ENCODE data around the gene FBXO2. TPM values are rescaled to one million over a fixed set of nuclear protein-coding genes. Genes with fewer than 3 reads are reported as not detected.
A peak's percentile ranks its signal among the peaks of the same experiment; 100 is the strongest.

The FBXO2 gene
- total and polyA plus RNA-seq, 11 donors = 0.83 to 7.5 (median 2.5) TPM

DNA sequence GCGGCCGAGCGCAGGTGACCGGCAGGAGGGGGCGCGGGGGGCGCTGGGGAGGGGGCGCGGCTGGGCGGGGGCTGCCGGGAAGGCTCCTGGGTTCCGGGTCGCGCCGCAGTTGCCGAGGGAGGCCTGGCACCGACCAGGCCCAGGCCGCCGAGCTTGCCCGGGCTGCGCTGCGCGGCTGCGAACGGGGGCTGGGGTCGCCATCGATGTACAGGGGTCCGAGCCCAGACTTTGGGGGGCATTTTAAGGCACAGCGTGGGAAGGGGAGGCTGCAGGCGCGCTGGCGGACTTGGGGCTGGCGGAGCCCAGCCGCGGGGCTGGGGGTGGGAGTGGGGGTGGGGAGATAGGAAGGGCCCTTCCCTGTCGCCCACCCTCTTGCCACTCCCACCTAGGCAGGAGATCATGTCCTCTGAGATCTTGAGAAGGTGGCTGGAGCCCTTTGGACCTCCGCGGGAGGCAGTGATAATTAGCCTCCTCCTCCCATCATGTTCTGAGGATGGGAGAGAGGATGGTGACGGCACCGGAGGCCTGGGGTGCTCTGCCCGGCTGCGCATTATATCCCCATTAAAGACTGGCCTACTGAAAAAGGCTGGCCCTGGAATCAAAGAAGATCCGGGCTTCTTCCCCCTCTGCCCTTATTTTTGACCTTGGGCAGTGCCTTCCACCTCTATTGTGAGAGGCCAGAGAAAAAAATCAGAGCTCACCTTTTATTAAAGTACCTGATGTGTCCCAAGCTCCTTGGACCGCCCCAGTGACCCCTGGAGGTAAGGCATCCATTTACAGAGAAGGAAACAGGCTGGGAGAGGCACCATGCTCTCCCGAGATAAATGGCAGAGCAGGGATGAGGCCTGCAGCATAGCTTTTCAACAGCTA lies 945 bp upstream of the FBXO2 start:
- Histone ChIP-seq H3K36me3 (peaks cover 0 to 35% (median 13%) of the 10 kb centered on the region in 9 donors), H3K4me1 (peaks cover 2 to 27% (median 14%) of the 10 kb centered on the region in 12 donors), H3K4me3 (peak overlapping the region; percentile 28 to 89 (median 67)), H3K27me3 (peaks cover 0 to 20% (median 3%) of the 10 kb centered on the region in 9 donors), H3K9me3 (no peaks in the 10 kb centered on the region), H3K27ac (peak overlapping the region in 3 of 12 donors; percentile 43 to 58 (median 46))
- TF ChIP-seq CTCF (IDR thresholded peaks at IDR 0.05) (no peak), POLR2A (IDR thresholded peaks at IDR 0.05) (no peak)
- WGBS, 4 donors = 8 to 20% (median 14%) methylated on average over 21 to 45 of the region's 45 CpGs
- ATAC-seq (peak in 1 of 4 donors; percentile 9), DNase-seq (no peak)
- intact Hi-C loops (cut with DNase I) = loop anchor here in 4 of 10 donors (2.0 to 5.0 kb wide), 2 partner anchors 62 to 64 kb away; no protein-coding TSS in a partner anchor

GRCh38 chr1:11653861-11654136 lies 430 bp downstream of the FBXO2 start:
- ATAC-seq (no peak), DNase-seq (no peak)
- TF ChIP-seq CTCF (IDR thresholded peaks at IDR 0.05) = no peak
- TF ChIP-seq POLR2A (IDR thresholded peaks at IDR 0.05) = no peak
- H3K4me1 ChIP-seq = peaks cover 2 to 39% (median 19%) of the 10 kb centered on the region in 12 donors
- no peaks in the 10 kb centered on the region for H3K9me3 ChIP-seq
- WGBS, 4 donors = 50 to 78% (median 64%) methylated on average over 1 to 7 of the region's 7 CpGs
- peaks cover 0 to 34% (median 13%) of the 10 kb centered on the region in 9 donors for H3K27me3 ChIP-seq
- peak overlapping the region in 11 of 12 donors; percentile 37 to 89 (median 68) for H3K4me3 ChIP-seq
- peaks cover 0 to 21% (median 3%) of the 10 kb centered on the region in 9 donors for H3K36me3 ChIP-seq
- peak overlapping the region in 2 of 12 donors; percentile 4 to 57 for H3K27ac ChIP-seq
- intact Hi-C loops (cut with DNase I) = loop anchor here in 4 of 10 donors (2.0 to 5.0 kb wide), 2 partner anchors 64 to 65 kb away; no protein-coding TSS in a partner anchor

GRCh38 chr1:11653101-11653860 lies 948 bp downstream of the FBXO2 start:
- no peak for ATAC-seq
- H3K27me3 ChIP-seq = peaks cover 0 to 38% (median 15%) of the 10 kb centered on the region in 9 donors
- 64 to 77% (median 73%) methylated on average over 12 to 17 of the region's 17 CpGs for WGBS, 4 donors
- H3K27ac ChIP-seq = no peak overlapping the region
- TF ChIP-seq POLR2A (IDR thresholded peaks at IDR 0.05) (no peak), CTCF (IDR thresholded peaks at IDR 0.05) (no peak)
- DNase-seq = no peak
- H3K4me1 ChIP-seq = peaks cover 2 to 44% (median 22%) of the 10 kb centered on the region in 12 donors
- no peaks in the 10 kb centered on the region for H3K9me3 ChIP-seq
- intact Hi-C loops (cut with DNase I) = loop anchor here in 3 of 10 donors (5.0 kb wide), 1 partner anchor 64 kb away; no protein-coding TSS in a partner anchor
- peak overlapping the region in 2 of 12 donors; percentile 70 to 89 for H3K4me3 ChIP-seq
- peaks cover 0 to 16% (median 0%) of the 10 kb centered on the region in 9 donors for H3K36me3 ChIP-seq

Measured in heart left ventricle (tissue), 16 donors.